ENCODE data around the gene THBS2.
"Not testable (repeated sequence)": the region's sequence is repeated elsewhere in the genome, so short reads cannot be mapped to it uniquely, and the experiment has no call there.

The THBS2 gene

DNA sequence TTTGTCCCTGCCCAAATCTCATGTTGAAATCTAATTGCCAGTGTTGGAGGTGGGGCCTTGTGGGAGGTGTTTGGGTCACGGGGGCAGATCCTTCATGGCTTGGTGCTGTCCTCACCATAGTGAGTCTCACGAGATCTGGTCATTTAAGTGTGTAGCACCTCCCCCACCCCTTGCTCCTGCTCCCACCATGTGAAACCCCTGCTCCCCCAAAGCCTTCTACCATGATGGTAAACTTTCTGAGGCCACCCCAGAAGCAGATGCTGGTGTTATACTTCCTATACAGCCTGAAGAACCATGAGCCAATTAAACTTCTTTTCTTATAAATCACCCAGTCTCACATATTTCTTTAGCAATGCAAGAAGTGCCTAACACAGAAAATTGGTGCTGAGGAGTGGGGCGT lies 19.9 kb upstream of the THBS2 start:
- no peak for DNase-seq (ENCODE audit: low read depth in 1 of 2, low spot score in 1 of 2)

DNA sequence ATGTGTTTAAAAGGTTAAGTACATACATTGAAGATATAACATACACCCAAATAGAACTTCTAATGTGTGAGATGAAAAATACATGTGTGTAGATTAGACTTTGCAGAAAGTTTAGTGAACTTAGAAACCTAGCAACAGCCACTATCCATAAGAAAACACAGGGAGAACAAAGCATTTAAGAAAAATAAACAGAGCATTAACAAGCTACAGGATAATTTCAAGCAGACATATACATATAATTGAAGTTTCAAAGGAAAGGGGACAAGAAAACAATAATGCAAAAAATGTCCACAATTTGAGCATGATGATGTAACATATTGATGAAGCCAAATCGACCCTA lies 18.2 kb upstream of the THBS2 start:
- no peak for DNase-seq (ENCODE audit: low read depth in 1 of 2, low spot score in 1 of 2)

DNA sequence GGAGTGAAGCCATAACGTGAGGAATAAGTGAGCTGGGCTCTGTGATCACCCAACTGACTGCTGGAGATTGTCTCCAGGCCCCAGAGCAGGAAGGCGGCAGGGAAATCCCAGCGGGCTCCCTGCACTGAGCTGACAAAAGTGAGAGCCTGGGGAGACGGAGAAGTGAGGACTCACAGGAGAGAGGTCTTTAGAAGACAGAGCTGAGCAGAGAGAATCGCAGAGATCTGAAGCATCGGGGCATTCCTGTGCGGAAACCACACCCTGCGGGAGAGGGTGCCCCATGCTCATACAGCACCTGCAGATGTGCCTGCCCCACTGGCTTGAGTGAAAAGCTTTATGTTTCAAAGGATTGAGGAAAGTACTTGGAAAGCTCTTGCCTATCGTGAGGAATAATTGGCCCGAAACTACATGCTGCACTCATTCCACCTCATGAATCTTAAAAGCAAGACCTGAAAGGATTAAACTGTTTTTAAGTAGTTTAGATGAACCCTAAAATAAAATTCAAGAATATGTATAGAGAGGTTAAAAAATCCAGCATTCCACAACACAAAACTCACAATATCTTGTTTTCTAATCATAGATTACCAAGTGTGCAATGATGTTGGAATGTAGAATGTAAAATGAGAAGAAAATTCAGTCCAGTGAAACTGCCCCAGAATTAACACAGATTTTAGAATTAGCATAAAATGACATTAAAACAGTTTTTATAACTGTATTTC lies 17.7 kb upstream of the THBS2 start:
- DNase-seq (ENCODE audit: low read depth in 1 of 2, low spot score in 1 of 2): no peak

DNA sequence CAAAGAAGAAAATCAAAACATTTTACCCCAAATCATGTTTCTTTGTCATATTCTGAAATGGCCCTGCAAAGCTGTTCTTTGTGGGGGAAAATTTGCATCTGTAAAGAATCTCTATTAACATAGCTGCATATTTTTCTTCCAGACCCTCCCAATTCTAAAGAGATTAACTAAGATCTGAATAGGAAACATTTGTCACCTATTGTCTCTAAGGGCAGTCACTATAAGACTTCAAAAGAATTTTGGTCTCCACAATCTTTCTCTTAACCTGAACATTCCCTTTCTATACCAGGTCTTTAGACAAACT lies 16.4 kb upstream of the THBS2 start:
- DNase-seq (ENCODE audit: low read depth in 1 of 2, low spot score in 1 of 2): not testable (repeated sequence)

DNA sequence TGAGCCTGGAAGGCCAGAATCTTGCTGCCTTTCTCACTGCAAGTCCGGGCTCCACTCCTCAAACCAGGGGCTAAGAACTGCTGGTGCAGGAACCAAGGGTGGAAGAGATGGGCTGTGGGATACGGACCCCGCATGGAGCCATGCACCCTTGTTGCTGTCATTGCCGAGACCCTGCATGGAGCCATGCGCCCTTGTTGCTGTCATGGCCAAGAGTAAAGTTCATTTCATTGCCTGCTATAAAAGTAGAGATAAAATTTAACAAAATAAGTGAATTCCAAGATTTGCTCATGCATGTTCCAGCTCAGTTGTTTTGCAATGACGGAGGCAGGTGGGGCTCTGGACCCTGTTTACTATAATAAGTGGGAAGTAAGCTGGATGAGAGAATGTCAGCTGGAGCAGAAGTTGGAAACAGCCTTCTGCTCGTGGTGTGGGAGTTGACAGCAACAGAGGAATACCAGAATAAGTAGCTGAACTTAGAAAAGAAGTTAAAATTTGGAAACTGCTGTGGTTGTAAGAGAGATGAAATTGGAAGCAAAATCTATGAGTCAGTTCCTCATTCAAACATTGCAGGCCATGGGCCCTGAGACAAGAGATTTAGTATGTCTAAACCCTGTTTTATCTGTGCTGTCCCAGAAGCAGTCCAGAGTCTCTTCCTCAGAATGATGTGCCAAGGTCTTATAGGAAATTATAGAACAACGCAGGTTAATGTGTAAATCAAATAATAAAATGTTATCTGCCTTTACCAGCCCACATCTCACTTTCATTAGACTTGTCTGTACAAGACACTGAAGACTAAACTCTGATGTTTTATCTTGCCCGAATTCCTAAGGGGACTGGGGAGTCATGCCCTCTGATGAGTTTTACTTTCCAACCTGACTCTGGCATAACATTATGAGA lies 15.8 kb upstream of the THBS2 start:
- DNase-seq (ENCODE audit: low read depth in 1 of 2, low spot score in 1 of 2): no peak

DNA sequence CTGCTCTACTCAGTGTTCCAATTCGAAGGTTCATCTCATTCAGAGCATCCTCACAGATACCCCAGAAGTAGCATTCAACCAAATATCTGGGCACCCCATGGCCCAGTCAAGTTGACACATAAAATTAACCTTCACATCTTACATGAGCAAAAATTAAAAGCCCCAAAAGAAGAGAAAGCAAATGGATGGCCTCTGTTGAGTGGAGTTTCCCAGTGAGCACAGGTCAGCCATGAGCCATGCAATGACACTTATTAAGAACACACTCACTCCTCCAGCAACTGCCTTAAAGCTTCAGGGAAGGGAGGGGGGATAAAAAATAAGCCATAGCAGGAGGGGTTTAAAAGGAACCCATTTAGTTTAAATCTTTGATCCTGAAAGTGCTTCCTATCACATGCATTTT lies 14.6 kb upstream of the THBS2 start:
- no peak for DNase-seq (ENCODE audit: low read depth in 1 of 2, low spot score in 1 of 2)

DNA sequence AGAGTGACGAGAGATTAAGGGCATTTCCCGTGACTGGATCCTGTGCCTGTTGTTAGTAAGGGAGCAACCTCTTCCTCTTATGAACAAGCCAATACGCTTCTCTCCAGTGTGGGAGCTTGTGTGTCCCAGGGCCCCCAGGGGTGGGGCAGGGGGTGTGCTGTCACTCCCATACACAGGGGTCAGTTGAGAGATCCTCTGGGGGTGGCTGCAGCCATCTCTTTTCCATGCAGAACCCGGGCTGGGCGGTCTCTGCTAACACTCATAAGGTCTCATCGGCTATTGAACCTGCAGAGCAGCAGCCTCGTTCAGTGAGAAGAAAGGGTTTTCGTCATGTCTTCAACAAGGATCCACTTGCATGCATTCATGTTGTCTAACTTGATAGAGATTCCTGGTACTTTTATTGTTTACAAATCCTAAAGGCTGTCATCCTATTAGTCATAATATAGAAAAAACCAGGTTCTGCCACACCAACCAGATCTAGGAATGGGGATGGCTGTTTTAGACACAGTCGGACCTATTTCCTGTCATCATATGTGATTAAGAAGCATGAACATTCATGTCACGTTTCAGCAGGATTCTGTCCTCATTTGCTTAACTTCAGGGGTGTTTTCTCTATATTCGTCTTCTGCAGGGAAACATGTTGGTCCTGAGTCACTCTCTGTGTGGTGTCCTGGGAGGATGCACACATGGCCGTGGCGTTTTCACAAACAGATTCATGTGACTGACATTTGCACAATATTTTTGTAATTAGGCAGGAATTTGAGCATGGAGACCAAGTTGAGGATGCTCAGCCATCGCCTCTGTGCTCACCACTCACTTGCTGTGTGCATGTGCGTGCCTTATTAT lies 13.3 kb upstream of the THBS2 start:
- no peak for DNase-seq (ENCODE audit: low read depth in 1 of 2, low spot score in 1 of 2)

DNA sequence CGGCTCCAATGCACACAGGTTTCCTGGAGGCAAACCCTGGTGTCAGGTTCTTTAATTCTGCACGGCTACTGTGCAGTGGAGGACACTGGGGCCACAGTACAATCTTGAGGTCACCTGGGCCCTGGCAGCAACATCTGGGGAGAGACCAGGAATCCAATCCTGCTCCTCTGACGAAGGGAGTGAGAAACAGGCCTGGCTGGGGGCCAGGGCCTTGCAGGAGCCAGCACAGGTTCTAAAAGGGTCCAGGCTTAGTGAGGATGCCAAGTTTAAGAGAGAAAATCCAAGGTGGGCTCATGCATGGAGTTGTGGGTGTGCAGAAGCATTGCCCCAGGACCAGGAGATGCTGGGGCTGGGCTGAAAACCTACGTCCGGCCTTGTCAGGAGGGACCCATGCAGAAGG lies 12.6 kb upstream of the THBS2 start:
- no peak for DNase-seq (ENCODE audit: low read depth in 1 of 2, low spot score in 1 of 2)

DNA sequence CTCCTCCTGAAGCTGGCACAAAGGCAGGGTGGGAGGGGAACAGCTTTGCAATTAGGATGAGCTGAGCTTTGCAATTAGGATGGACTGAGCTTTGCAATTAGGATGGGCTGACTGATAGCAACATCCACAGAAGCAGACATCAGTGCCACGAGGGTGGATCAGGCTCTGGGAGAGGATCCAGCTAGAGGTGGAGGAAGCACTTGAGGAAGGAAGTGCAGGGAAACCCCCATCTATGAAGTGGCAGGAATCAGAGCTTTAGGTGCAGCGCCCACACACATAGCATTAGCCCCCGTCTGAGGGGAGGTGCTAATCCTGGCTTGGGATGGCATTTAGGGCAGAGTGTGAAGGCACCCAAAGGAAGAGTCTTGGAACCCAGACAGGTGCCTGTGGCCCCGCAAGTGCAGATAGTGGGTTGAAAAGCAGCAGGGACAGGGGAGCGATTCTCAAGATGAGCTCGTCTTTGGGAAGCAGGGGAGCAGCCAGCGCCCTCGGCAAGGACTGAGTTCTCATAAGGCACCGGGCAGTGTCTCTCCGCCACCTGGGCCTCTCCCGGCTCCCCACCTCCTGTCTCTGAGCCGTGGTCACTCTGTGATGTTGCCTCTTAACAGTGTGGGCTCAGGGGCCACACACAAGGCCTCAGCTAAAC lies 12.0 kb upstream of the THBS2 start:
- no peak for DNase-seq (ENCODE audit: low read depth in 1 of 2, low spot score in 1 of 2)

DNA sequence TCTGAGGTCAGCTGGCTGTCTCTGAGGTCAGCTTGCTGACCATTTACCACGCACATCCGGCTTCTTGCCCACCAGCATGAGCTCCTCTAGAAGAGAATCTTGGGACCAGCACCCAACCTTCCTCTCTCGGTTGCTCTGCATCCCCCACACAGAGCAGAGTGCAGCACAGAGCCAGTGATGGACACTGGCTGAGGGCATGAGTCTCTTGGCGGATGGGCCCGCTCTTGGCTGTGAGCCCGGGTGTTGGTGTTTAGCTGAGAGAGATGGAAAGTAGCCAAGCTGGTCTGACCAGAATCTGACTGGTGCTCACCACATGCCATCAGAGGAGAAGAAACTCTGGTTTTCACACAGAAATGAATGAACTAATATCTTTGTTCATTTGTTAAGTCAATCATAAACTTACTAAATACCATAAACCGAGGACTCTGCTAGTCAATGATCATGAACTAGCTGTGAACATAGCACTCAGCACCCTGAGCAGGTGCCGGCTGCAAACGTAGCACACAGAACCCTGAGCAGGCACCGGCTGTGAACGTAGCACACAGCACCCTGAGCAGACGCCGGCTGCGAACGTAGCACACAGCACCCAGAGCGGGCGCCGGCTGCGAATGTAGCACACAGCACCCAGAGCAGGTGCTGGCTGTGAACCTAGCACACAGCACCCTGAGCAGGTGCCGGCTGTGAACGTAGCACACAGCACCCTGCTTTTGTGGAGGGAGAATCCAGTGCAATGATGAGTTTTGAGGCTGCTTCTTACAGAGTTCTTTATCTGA lies 10.4 kb upstream of the THBS2 start:
- no peak for DNase-seq (ENCODE audit: low read depth in 1 of 2, low spot score in 1 of 2)

DNA sequence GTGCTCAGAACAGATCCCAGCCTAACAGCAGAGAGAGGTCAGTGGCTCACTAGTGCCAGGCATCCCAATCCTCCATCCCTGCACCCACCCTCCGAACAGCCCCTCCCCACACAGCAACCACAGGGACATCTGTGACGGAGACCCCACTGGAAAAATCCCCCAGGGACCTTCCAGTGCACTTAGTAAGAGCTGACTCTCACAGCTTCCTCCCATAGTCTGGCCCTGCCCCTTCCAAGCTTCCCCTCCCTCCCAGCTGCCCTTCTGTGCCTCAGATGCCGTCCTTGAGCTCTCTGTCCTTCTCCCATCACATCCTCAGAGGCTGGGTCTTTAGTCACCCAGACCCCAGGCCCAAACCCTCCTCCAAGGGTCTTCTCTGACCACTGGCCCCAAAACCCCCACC lies 9.7 kb upstream of the THBS2 start:
- no peak for DNase-seq (ENCODE audit: low read depth in 1 of 2, low spot score in 1 of 2)

DNA sequence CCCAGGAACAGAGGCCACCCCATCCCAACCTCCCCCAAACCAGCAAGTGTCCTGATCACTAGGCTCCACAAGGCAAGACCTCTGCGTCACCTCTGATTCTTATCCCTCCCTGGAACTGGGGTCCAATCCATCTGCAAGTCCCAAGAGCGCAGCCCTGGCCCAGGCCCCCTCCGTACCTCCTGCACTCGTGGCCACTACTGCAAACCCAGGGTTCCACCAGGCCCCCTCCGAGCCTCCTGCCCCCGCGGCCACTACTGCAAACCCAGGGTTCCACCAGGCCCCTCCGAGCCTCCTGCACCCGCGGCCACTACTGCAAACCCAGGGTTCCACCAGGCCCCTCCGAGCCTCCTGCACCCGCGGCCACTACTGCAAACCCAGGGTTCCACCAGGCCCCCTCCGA lies 9.0 kb upstream of the THBS2 start:
- not testable (repeated sequence) for DNase-seq (ENCODE audit: low read depth in 1 of 2, low spot score in 1 of 2)

DNA sequence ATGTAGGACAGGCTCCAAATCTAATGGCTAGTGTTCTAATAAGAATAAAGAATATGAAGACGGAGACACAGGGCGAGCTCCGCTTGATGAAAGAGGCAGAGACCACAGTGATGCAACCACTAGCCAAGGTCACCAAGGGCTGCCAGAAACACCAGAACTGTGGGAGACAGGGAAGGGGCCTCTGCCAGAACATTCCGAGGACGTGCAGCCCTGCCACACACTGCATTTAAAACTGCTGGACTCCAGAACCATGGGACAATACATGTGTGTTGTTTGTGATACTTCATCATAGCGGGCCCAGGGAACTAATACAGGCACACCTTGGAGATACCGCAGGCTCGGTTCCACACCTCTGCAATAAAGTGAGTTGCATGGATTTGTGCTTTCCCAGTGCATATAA lies 2.9 kb upstream of the THBS2 start:
- no peak for DNase-seq (ENCODE audit: low read depth in 1 of 2, low spot score in 1 of 2)

DNA sequence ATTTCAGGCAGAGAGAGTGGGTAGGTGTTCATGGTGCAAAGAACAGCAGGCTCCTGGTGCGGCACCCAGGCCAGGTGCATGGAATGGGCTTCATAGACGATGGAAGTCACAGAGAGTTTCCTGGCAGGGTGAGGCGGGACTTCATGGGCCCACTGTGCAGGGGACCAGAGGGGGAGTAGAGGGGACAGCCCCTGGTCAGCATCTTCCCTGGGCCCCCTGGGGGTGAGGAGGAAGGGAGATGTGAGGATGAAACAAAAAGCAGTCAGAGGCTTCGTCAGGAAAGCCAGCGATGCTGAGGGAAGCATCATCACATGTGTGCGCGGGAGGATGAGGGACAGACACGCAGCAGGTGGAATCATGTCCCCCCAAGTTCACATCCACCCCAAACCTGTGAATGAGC lies 2.4 kb upstream of the THBS2 start:
- DNase-seq (ENCODE audit: low read depth in 1 of 2, low spot score in 1 of 2): no peak

DNA sequence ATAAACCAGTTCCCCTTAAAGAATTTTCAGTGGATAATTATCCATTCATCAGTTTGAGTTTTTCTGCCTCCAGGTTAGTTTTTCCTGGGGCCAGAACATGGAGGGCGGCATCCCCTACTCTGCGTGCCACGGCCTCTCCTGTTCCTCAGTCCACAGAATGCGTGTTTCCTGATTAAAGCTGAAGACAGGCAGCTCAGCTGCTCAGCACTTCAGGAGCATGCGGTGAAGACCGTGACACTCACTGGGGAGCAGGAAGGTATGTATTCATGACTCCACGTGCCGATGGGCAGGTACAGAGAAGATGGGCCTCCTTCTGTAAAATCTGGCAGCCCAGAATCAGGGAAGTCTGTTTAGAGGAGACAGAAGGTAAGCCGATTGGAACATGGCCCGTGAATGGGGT lies 2.0 kb upstream of the THBS2 start:
- DNase-seq (ENCODE audit: low read depth in 1 of 2, low spot score in 1 of 2): no peak

DNA sequence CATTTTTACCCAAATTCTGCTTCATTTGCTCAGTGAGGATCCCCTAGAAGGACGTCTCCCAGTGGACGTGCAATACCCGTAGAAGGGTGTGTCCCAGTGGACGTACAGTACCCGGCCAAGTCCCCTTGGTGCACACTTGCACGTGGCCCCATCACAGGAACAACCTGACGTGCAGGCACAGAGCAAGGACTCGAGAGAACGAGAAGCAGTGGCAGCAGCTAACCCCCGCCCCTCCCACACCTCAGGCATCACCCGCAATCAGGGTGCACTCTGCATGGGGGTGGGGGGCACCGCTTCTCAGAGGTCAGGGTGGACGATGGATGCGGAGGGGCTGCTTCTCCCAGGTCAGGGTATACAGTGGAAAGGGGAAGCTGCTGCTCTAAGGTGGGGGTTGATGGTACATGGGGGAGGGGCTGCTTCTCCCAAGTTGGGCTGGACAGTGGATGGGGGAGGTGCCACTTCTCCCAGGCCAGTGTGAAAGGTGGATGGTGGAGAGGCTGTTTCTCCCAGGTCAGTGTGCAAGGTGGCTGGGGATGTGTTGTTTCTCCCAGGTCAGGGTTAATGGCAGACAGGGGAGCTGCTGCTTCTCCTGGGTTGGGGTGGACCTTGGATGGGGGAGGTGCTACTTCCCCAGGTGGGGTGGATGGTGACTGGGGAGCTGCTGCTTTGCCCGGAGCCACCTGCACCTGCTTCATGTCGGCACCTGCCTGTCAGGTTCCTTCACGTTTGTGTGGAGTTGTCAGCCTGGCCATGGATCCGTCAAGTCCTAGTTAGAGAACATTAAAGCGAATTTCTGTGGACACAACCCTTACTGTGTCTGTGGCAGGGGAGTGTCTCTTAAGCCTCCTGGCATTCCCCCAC lies 1.0 kb upstream of the THBS2 start:
- DNase-seq (ENCODE audit: low read depth in 1 of 2, low spot score in 1 of 2): no peak

DNA sequence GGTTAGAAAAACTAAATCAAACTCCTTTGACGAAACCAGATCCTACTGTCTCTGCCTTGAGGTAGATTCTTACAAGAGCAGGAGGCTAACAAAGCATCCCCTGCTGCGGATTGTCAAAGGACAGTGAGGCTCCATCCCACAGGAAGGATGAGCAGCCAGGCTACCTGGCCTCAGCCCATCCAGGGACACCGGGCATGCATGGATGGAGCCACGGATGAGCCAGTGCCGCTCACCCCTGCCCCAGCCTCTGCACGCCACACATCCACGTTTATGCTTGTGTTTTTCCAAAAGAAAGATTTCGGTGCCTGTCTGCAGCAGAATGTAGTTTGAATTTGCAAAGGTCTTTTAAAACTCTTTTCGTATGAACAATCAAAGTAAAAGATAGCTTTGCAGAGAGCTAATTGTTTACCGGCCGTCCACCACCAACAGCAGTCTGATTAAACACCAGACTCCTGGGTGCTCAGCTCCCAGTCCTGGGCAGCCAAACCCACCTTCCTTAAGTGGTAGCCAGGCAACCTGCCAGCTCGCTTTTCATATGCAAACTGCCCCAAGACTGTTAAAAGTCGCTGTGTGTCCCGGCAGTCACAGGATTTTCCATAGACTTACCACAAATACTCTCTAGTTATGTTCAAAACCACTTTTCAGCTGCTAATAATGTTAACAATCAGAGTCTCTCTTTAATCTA lies 999 bp downstream of the THBS2 start:
- no peak for DNase-seq (ENCODE audit: low read depth in 1 of 2, low spot score in 1 of 2)

DNA sequence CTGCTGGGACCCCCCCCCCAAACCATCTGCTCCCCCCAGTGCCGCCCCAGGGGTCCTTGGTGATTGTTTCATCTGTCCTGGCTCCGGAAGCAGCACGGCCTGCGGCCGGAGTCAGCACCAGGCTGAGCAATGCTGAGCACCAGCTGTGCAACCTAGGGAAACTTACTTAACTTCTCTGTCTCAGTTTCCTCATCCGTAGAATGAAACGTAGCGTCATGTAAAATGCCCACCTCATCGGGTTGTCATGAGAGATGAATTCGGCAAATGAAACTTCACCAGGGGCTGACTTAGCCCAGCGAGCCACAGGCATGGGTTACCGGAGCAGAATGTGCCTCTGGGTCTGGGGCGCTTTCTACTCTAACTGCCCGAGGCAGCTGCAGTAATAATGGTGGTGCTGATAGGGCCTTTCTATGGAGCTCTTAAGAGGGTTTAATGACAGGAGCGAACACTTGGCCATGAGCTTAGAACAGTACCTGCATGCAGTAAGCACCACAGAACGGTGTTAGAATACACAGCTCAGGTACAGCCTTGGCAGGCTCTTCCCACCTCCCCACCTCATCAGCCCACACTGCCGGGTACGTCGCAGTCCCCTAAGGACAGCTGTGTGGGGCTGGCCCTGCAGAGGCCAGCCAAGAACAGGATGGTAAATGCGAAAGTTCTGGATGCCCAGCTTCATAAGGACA lies 1.7 kb downstream of the THBS2 start:
- no peak for DNase-seq (ENCODE audit: low read depth in 1 of 2, low spot score in 1 of 2)

DNA sequence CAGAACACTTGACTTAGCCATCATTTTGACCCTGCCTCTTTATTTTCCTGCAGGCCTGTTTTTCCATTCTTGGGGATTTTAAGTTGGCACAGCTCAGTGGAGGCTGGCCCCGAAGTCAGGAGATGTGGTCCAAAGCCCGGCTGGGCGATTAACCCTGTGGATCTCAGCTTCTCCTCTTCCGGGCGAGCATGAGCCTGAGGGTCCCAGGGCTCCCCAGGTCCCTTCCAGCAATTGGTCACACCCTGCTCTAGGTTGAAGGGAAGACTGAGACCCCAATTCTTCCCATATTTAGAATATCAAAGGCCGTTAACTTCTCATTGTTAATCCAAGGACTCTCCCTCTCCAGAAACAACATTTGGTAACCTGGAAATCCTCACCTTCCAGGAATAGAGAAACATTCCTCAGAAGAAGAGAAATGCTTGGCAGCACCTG lies 2.3 kb downstream of the THBS2 start:
- DNase-seq (ENCODE audit: low read depth in 1 of 2, low spot score in 1 of 2): no peak
